NOMO-1 (cell line): ENCODE measurements around the gene FOXL3.

Source experiments
- DNase-seq, 2 experiments: peaks; one replicate each; lab custom pipeline; 2025; ENCODE audit not compliant: unreplicated experiment in 2 of 2; lab: John Stamatoyannopoulos, UW

The FOXL3 gene

DNA sequence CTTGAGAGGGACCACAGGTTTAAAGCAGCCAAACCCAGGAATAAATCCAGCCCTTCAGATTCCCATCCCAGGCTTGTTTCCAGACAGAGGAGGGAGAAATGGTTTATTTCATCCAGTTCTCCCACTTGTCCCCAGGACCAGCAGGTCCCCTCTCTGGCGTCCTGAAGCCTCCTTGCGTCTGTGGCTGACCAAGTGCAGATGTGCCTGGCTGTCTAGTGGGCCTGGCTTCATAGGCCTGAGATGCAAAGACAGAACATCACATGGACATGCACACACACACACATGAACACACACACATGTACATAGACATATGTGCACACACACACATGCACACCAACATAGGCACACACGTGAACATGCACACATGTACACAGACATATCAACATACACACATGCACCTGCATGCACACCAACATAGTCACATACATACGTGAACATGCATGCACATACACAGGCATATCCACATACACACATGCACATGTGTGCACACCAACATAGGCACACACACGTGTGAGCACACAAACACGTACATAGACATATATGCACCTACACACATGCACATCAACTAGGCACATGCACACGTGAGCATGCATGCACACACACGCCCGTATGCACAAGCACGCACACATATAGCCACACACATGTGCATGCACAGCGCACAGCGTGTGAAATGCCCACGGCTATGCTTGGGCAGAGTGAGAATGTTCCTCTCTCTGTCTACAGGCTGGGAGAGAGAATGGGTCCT, 10.7 kb downstream of the FOXL3 start:
- no peak for DNase-seq

DNA sequence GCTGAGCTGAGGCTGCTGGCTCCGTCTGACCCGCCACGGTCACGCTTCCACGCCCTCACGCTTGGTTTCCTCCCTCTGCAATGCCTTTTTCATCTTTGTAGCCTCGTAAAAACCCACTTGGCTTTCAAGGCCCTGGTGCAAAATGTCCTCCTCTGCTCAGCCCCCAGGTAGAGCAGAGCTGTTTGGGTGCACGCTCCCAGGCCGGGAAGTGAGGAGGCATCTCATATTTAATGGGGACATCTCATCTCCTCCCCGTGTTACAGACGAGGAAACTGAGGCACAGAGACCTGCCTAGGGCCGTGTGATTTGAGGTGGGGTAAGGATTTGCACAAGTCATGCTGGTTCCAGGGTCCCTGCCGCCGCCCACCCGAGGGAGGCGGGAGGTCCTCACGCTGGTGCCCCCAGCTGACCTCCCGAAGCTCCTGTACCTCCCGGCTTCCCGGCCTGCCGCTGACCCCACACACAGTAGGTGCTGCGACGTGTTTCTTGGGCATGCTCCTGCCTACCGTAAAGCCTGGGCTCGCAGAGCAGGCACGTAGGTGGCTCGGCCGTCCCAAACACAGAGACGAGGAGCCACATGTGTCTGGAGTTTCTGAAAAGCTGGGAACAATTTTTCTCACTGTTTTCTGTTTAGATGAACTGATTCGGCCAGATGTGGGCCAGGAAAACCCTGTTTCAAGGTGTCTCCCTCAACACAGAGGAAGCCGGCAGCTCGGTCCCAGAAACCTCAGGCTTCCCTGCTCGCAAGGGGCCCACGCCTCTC, 11.5 kb downstream of the FOXL3 start:
- no peak for DNase-seq

DNA sequence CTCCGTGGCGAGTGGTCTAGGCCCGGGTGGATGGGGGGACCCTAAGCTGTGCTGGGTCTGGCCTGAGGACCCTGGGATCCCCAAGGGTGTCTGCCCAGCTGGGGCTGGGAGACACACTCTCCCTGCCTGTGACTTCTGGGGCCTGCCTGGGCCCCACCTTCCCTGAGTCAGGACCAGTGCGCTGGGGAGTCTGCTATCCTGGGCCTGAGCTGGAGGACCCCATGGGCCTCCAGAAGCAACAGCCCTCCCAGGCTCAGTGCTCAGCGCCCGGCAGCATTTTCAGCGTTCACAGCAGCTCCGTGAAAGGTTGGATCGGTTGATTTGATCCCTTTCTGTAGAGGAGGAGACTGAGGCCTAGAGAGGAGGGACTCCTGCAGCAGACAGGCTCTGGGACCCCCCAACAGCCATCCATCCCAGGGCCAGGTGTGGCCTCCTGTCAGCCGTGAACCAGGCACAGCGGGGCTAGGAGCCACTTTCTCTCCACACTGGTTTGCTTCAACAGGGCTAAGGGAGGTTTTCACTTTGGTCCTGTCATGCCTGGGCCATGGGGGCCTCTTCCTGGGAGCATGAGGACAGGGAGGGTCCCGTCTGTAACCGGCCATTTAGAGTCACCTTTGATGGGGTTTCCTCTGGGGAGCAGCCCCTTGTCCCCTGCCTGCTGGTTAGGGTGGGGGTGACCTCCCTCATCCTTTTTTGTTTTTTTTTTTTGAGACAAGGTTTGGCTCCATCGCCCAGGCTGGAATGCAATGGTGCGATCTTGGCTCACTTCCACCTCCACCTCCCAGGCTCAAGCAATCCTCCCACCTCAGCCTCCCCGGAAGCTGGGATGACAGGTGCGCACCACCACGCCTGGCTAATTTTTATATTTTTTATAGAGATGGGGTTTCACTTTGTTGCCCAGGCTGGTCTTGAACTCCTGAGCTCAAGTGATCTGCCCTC, 12.4 kb downstream of the FOXL3 start:
- no peak for DNase-seq

DNA sequence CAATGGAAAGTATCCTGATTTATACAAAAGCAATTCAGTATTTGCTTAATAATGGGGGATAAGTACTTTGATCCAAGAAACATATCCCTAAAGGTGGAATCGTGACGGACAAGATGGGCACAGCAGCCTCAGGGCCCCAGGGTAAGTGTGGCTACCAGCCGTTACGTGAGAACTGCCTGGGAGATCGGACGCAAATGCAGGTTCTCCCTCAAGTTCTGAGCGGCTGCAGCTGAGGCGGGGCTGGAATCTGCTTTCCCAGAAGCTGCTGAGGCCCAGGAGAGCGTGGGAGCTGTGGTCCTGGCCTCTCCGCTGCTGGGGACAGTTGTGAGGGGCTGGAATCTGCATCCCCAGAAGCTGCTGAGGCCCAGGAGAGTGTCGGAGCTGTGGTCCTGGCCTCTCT, 13.5 kb downstream of the FOXL3 start:
- no peak for DNase-seq

DNA sequence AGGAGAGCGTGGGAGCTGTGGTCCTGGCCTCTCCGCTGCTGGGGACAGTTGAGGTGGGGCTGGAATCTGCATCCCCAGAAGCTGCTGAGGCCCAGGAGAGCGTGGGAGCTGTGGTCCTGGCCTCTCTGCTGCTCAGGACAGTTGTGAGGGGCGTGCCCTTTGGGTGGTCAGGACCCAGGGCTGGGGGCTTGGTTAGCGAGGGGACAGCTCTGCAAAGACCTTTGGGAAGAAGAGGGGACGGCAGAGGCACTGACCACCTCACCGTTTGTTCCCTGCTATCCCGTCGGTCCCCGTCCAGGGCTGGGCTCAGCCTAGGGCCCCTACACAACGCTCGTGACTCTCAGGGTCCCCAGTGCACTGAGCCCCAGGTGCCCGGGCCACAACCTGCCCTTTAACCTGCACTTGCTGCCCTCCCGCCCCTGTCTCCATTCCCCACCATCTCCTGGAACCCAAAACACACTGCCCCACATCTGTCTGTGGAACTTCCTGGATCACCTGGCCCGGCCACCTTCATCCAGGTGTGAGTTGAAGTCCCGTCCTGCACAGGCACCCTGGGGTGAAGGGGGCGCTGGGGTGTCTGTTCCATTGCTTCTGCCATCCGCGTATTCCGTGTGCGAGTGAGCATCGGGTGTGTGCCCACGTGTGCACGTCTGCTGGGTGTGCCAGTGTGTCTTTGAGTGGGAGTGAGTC, 14.1 kb downstream of the FOXL3 start:
- DNase-seq, result no peak

DNA sequence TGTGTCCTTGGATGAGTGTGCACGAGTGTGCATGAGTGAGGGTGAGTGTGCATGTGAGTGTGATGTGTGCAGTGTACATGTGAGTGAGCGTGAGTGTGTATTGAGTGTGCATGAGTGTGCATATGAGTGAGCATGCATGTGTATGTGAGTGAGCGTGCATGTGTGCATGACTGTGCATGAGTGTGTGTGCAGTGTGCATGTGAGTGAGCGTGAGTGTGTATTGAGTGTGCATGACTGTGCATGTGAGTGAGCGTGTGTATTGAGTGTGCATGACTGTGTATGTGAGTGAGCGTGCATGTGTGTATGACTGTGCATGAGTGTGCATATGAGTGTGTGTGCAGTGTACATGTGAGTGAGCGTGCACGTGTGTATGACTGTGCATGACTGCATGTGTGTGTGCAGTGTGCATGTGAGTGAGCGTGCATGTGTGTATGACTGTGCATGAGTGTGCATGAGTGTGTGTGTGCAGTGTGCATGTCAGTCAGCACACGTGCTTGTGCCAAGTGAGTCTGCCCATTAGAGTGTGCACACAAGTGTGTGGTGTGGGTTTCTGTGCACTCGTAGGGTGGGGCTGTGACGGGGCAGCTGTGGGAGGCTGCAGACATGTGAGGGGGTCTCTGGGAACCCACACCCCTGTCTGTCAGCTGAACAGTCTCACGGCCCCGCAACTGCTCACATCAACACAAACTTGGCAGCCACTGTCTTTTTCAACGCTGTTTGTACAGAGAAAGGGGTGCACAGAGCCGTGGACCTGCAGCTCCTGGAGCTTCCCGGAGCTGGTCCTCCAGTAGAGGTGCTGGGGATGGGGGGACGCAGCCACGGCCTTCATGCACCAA, 14.8 kb downstream of the FOXL3 start:
- DNase-seq, result no peak

DNA sequence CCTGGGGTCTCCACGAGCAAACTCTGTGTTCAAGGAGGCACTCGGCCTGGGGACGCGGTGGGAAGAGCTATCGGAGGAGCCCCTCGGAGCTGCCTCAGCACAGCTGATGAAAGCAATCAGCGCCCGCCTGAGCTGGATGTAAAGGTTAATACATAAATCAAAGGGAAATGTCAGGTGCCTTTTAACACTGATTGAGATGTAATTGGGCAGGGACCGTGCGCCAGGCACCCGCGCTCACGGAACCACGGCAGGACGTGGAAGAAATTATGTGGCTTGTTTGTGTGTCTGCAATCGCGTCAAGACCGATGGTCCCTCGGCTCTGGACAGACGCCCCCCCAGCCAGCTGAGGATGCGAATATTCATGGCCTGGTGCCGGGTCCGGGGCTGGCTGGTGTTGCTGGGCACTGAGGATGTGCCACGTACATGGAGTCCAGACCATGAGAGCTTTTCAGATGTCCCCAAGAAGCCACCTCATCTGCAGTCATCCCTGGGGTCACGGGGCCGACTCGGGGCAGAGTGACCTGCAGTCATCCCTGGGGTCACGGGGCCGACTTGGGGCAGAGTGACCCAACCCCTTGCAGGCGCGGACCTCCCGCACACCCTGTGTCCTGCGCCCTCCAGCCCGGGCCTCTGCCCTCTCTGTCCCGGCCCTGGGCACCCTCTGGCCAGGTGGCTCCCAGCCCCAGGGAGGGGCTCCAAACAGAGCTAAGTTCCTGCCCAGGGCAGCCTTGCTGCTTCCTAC, 15.6 kb downstream of the FOXL3 start:
- no peak for DNase-seq

DNA sequence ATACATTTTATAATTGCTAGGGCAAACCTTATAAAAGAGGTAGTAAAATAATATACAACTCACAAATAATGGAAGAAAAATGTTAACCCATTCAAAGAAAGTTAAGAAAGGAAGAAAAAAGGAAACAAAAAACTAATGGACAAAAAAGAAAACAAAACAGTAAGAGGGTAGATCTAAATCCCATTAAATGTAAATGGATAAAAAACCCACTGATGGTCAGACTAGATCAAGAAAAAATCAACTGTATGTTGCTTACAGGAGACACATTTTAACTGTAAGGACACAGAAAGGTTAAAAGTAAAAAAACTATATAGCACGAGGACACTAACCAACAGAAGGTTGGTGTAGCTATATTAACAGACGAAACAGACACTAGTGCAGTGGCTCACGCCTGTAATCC, 18.0 kb downstream of the FOXL3 start:
- no peak for DNase-seq

DNA sequence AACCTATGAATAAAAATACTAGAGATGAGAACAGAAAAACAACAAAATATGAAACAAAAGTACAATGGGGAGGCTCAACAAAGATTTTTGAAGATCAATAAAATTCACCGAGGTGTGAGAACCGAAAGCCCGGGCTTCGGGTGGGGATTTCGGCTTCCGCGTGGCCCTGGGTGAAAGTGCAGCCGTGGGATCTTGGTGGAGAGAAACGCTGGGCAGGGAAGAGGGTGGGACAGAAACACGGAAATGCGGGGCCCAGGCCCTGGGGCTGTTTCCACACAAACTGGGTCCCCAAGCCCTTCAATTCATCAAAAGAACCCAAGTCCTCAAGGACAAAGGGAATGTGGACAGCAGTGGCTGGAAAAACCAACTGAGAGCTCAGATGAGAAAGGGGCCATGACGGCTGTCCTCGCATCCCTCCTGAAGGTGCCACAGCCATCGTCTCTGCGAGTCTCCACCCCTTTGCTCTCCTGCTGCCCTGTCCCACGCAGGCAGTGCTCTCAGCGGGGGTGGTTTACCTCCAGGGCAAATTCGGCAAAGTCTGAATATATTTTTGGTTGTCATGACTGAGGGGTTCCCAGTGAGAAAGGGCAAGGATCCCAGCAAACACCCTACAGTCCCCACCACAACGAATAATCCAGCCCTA, 19.7 kb downstream of the FOXL3 start:
- no peak for DNase-seq

DNA sequence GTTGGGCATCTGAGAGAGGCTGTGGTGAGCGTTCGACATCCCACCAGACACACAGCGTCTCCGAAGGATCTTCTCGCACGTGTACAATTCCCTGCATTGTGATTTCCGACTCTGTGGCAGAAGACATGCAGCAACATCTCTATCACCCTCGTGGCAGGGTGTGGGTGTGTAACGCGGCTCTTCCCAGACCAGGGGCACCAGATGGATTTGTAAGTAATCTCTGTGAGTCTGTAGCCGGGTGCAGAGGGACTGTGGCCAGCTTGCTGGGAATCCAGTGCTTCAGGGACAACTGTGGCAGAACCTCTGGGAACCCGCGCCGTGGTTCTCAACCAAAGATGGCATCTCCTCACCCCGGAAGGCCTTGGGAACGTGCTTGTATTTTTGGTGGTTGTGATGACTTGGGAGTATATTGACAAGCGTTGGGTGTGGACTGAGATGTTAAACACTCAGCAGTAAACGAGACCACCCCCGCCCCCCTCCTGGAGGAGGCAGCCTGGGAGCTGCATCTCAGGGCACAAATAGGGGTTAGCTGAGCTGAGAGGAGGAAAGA, 21.2 kb downstream of the FOXL3 start:
- no peak for DNase-seq

DNA sequence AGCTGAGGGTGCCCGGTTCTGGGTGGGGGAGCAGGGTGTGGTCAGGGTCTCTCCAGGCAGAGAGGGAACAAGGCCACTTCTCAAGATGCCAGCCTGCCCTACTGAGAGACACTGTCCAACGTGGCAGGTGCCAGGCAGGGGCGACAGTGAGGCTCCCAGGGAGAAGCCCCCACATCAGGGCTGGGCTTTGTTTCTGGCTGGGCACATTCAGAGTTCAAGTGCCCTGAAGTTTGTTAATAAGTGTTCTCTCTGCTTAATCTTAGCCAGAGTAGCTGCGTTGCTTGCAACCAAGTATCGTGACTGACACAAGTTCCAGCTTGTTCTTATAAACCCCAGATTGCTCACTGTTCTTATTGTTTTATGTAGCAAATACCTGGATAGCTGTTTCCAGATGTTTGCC, 21.8 kb downstream of the FOXL3 start:
- DNase-seq, result no peak

DNA sequence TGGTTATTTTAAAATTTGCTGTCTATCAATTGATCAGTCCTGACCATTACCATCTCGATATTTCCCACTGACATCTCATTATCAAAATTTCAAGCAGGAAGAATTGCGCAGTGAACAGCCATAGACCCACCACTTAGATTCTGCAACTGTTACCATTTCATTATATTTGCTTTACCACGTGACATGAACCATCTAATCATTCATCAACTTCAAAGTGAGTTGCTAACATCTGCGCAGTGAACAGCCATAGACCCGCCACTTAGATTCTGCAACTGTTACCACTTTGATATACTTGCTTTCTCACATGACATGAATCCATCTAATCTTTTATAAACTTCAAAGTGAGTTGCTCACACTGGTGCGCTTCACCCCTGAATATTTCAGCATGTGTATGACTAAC, 22.5 kb downstream of the FOXL3 start:
- DNase-seq, result no peak

DNA sequence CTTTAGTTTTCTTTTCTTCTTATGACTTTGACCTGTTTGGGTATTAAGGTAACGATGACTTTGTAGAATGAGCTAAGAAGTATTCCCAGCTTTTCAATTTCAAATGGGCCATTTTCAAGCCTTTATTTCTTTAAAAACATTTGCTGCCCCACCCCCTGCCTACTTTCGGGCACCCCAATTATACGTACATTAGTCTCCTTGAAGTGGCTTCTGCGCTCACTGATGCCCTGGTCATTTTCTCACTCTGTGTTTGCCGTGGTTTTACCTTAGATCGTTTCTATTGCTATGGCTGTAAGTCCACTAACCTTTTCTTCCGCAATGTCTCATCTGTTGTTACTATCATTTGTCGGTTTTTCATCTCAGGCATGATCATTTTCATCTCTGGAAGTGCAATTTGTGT, 24.9 kb downstream of the FOXL3 start:
- no peak for DNase-seq

DNA sequence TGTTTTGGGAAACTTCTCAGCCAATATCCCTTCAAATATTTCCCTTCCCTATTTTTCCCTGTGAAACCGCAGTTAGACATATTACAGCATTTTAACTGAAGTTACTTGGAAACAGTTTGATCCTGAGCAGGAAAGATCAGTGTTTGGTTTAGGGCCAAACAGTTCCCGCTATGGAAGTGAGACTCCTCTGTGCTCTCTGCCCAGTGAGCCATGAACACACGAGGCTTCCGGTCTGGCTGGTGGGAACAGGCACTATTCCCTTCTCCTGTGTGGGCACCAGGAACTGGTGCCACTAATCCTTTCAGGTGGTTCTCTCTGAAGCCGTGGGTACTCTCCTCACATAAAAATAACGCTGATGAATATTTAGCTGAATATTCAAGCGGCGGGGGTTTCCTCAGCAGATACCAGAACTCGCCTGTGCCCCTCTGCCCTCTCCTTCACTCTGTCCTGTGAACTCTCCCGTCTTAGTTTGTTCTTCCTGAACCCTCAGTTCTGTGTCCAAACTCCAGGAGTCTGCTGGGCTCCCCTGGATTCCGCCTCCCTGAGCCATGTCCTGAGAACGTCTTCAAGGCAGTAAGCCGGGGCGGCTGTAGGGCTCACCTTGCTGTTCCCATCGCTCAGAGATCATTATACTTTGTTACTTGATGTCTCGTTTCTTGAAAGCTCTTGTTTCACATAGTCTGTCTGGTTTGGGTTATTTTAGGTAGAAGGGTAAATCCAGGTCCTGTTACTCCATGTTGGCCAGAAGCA, 25.7 kb downstream of the FOXL3 start:
- no peak for DNase-seq

DNA sequence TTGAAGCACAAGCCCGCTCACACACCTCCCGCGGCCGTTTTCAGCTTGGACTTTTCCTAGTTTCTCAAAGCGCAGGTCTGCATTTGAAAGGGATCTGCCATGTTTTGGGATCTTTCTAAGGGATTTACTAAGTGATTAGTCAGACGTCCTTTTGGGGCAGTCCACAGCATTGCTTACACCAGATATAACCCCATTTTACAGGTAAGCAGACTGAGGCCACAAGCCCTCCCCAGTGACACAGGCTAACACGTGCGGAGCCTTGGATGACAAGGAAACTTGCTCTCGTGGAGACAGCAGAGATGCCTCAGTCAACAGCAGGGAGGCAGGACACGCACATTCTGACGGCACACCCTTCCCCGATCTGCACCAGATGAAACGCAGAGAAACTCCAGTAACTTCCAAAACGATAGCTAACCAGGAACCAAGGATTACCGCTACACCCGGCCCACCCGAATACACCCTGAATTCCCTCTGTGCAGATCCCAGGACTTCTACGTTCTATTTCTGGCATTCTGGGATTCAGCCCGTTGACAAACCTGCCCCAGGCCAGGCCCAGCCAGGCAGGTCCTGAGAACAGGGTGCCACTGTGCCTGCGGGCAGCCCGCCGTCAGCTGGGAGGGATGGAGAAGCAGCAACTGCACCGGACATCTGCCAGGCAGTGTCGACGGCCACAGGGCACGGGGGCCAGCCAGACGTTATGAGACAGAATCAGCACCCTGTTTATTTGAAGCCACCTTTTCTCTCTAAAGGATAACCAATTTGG, 27.9 kb downstream of the FOXL3 start:
- no peak for DNase-seq

DNA sequence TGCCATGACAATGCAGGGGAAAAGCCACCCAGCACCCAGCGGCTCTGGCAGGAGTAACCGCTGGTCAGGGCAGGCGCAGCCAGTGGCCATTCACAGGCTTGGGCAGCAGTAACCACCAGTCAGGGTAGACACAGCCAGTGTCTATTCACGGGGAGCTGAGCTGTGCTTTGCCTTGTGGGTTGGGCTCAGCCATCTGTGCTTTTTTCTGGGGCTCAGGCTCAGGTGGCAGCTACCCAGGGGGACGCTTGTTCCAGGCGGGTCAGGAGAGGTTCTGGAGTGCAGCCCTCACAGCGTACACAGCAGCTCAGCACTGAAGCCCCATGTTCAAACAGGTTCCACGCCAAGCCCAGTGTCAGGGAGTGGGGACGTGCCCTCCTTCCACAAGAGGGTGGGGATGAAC, 28.5 kb downstream of the FOXL3 start:
- no peak for DNase-seq
